ENCODE data around the gene CHRNG.
"Not testable (repeated sequence)": the region's sequence is repeated elsewhere in the genome, so short reads cannot be mapped to it uniquely, and the experiment has no call there.

Gene CHRNG

DNA sequence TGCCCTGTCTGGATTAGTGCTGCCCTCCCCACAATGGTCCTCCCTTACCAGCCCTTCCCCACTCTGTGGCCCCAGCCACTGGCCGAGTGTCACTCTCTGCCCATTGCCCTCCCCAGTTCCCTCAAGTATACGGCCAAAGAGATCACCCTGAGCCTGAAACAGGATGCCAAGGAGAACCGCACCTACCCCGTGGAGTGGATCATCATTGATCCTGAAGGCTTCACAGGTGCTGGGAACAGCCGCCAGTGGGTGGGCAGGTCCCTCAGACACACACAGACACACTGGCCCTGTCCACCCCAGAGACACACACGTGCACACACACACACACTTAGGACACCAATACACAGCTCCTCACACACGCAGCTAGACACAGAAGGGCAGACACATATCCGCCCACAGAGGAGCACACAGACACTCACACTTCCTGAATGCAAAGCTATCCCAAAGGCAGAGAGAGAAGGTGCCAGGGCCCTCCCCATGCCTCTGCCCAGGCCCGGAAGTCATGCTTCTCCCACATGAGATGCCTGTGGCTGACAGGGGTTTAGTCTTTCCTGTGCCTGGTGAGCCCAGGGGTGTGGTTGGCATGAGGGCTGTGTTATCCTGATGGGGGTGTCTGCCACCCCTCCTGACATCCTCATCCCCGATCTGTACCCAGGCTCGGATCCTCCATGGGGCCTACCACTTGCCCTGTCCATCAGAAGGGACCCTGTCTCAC lies 10.6 kb upstream of the CHRNG start:
- TF ChIP-seq, protein P1, sequence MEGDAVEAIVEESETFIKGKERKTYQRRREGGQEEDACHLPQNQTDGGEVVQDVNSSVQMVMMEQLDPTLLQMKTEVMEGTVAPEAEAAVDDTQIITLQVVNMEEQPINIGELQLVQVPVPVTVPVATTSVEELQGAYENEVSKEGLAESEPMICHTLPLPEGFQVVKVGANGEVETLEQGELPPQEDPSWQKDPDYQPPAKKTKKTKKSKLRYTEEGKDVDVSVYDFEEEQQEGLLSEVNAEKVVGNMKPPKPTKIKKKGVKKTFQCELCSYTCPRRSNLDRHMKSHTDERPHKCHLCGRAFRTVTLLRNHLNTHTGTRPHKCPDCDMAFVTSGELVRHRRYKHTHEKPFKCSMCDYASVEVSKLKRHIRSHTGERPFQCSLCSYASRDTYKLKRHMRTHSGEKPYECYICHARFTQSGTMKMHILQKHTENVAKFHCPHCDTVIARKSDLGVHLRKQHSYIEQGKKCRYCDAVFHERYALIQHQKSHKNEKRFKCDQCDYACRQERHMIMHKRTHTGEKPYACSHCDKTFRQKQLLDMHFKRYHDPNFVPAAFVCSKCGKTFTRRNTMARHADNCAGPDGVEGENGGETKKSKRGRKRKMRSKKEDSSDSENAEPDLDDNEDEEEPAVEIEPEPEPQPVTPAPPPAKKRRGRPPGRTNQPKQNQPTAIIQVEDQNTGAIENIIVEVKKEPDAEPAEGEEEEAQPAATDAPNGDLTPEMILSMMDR (IDR thresholded peaks at IDR 0.05): no peak
- no peak for TF ChIP-seq ZFX (IDR thresholded peaks at IDR 0.05; ENCODE audit: borderline replicate concordance)
- no peak overlapping the region for H3K27ac ChIP-seq

DNA sequence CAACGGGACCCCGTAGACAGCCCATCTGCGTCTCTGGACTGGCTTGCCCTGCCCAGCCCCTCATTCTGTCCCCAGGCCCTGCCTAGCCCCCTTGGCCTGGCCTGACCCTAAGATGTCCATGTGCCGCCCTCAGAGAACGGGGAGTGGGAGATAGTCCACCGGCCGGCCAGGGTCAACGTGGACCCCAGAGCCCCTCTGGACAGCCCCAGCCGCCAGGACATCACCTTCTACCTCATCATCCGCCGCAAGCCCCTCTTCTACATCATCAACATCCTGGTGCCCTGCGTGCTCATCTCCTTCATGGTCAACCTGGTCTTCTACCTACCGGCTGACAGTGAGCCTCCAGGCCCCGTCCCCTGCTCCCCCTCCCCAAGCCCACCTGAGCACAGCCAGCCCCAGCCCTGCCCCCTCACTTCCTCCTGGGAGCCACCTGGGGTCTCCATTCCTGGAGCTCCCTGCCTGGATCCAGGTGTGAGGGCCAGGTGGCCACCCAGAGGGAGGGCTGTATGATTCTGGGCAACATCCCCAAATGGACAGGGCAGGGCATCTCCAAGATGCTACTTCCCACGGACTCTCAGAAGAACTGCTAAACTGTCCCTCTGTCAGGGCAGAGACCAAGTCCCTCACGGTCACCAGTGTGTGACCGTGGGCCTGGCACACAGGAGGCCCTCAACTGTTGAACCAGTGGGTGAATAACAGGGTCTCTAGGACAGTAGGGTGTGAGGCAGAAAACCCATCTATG lies 9.5 kb upstream of the CHRNG start:
- TF ChIP-seq ZFX (IDR thresholded peaks at IDR 0.05; ENCODE audit: borderline replicate concordance): no peak
- TF ChIP-seq, protein P1 (IDR thresholded peaks at IDR 0.05): no peak
- H3K27ac ChIP-seq: no peak overlapping the region

DNA sequence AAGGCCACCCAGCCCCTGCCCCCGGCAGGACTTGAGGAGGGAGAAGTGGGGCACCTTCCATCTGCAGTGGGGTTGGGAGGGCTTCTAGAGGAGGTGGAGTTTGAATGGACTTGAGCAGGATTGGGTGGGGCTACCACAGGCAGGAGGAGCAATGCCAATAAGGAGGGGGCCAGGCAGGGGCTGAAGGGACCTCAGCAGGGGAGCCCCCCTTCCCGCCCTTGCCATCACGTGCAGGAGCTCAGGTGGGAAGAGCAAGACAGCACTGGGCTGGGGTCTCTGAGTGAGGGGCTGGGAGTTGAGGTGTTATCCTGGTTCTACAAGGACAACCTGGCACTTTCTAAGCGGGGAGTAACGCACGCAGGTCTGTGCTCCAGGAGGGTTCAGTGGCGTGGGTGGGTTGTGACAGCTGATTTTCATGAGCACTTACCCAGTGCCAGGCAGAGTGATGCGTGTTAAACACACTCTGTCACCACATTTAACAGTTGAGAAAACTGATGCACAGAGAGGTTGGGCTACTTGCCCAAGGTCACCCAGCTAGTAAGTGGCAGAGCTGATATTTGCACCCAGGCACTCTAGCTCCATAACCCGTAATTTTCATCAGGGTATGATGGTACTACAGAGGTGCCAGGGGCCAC lies 8.7 kb upstream of the CHRNG start:
- TF ChIP-seq, protein P1 (IDR thresholded peaks at IDR 0.05): no peak
- TF ChIP-seq ZFX (IDR thresholded peaks at IDR 0.05; ENCODE audit: borderline replicate concordance): no peak
- H3K27ac ChIP-seq: no peak overlapping the region

DNA sequence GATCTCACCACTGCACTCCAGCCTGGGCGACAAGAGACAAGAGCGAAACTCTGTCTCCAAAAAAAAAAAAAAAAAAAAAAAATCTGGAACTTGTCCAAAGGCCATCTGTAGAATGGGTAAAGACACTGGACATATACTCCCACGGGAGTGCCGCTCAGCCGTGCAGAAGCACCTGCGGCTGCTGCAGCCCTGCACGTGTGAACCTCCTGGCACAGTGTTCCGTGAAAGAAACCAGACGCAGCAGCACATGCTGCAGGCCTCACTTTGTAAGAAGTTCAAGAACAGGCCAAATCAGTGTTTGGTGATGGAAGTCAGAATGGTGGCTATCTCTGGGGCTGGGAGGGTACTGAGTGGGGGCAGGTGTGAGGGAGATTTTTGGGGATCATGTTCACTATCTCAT lies 7.1 kb upstream of the CHRNG start:
- no peak for TF ChIP-seq ZFX (IDR thresholded peaks at IDR 0.05; ENCODE audit: borderline replicate concordance)
- TF ChIP-seq, protein P1 (IDR thresholded peaks at IDR 0.05): no peak
- H3K27ac ChIP-seq: no peak overlapping the region

- not testable (repeated sequence) for H3K27ac ChIP-seq
These were observed 6.7 kb upstream of the CHRNG start for GRCh38 chr2:232532821-232533220.

DNA sequence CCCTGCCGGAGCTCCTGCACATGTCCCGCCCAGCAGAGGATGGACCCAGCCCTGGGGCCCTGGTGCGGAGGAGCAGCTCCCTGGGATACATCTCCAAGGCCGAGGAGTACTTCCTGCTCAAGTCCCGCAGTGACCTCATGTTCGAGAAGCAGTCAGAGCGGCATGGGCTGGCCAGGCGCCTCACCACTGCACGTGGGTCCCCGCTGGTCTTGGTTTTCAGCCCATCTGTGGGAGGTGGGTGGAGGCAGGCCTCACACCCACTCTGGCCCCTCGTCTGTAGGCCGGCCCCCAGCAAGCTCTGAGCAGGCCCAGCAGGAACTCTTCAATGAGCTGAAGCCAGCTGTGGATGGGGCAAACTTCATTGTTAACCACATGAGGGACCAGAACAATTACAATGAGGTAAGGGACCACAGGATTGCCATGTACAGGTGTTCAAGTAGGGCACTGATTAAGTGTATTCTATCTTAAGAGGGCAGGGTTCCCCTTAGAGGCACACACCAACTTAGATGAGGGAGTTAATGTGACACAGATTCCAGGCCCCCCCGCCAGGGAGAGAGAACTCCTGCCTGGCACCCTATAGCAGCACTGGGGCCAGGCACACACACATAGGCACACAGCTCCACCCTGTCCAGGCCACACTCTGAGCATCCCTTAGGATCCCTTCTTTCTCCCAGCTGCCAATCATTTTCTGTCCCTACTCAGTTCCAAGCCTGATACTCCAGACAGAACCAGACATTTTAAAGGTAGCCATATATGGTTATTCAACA lies 5.4 kb upstream of the CHRNG start:
- H3K27ac ChIP-seq: no peak overlapping the region
- TF ChIP-seq, protein P1 (IDR thresholded peaks at IDR 0.05): no peak
- no peak for TF ChIP-seq ZFX (IDR thresholded peaks at IDR 0.05; ENCODE audit: borderline replicate concordance)

DNA sequence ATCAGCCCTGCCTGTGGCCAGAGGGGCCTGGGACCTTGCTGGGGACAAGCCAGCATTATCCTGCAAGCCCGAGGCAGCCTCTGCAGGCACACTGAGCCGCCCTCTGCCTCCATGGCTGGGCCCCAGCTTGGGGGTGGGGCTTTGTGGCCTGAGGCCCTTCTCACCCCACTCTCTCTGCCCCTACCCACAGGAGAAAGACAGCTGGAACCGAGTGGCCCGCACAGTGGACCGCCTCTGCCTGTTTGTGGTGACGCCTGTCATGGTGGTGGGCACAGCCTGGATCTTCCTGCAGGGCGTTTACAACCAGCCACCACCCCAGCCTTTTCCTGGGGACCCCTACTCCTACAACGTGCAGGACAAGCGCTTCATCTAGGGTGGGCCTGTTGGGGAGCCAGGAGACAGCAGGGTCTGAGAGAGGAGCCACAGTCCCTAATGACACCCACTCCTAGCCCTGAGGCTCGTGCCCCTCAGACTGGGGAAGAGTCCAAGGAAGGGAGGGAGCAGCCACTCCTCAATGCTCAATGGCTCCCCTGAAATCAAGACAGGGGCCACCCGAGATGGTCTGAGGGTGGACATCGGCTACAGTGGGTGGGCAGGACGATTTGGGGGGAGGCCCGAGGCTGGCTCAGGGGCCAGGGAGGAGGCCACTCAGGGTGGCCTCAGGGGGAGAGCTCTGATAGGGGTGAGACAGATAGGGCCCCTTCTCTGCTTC lies 4.4 kb upstream of the CHRNG start:
- TF ChIP-seq, protein P1 (IDR thresholded peaks at IDR 0.05): no peak
- TF ChIP-seq ZFX (IDR thresholded peaks at IDR 0.05; ENCODE audit: borderline replicate concordance): no peak
- H3K27ac ChIP-seq: no peak overlapping the region
